ENCODE measurements around the gene ZNF585A. TPM values are rescaled to one million over a fixed set of nuclear protein-coding genes. Genes with fewer than 3 reads are reported as not detected.
A peak's percentile ranks its signal among the peaks of the same experiment; 100 is the strongest.

ZNF585A gene
- total RNA-seq = 2.5 and 6.1 TPM in 2 replicates

GRCh38 chr19:37172368-37173366, at the start of gene ZNF585A:
Gene ZNF585A (minus strand): TSS chr19:37172695. CDS start chr19:37169910, 2,785 bp downstream.
- DNase-seq (ENCODE audit: low read depth) = peak; percentile 87
- peak; percentile 36 for TF ChIP-seq CTCF (conservative IDR thresholded peaks at IDR 0.05; ENCODE audit: low read depth, low read length)
- peak within 1 kb of the TSS; percentile 75 for H3K4me3 ChIP-seq (ENCODE audit: low read depth, low read length)

GRCh38 chr19:37221136-37221535, 48.6 kb upstream of the ZNF585A start:
- no peak for TF ChIP-seq CTCF (conservative IDR thresholded peaks at IDR 0.05; ENCODE audit: low read depth, low read length)
- DNase-seq (ENCODE audit: low read depth) = no peak
- H3K4me3 ChIP-seq (ENCODE audit: low read depth, low read length) = no peak overlapping the region

- no peak for TF ChIP-seq CTCF (conservative IDR thresholded peaks at IDR 0.05; ENCODE audit: low read depth, low read length)
- DNase-seq (ENCODE audit: low read depth) = no peak
- H3K4me3 ChIP-seq (ENCODE audit: low read depth, low read length) = no peak overlapping the region
Measured at GRCh38 chr19:37220383-37220782, 47.9 kb upstream of the ZNF585A start.

GRCh38 chr19:37218592-37218935, 46.1 kb upstream of the ZNF585A start:
- H3K4me3 ChIP-seq (ENCODE audit: low read depth, low read length) = peak overlapping the region; percentile 85
- TF ChIP-seq CTCF (conservative IDR thresholded peaks at IDR 0.05; ENCODE audit: low read depth, low read length) = peak; percentile 16
- DNase-seq (ENCODE audit: low read depth) = peak; percentile 16

- H3K4me3 ChIP-seq (ENCODE audit: low read depth, low read length) = peak within 1 kb of the TSS; percentile 85
- peak; percentile 47 for DNase-seq (ENCODE audit: low read depth)
- no peak for TF ChIP-seq CTCF (conservative IDR thresholded peaks at IDR 0.05; ENCODE audit: low read depth, low read length)
Measured at GRCh38 chr19:37217775-37218591, 45.5 kb upstream of the ZNF585A start, which contains the start of gene ZNF383. Gene ZNF383 (plus strand): TSS chr19:37218214. CDS start chr19:37230454, 12,240 bp downstream.

- no peak for DNase-seq (ENCODE audit: low read depth)
- no peak for TF ChIP-seq CTCF (conservative IDR thresholded peaks at IDR 0.05; ENCODE audit: low read depth, low read length)
- H3K4me3 ChIP-seq (ENCODE audit: low read depth, low read length) = peak overlapping the region; percentile 85
Measured at GRCh38 chr19:37217480-37217774, 44.9 kb upstream of the ZNF585A start.

Measured in epithelial cell of proximal tubule (primary cell).